ENCODE results near the gene SRGAP1.
"Not testable (repeated sequence)": the region's sequence is repeated elsewhere in the genome, so short reads cannot be mapped to it uniquely, and the experiment has no call there.

The SRGAP1 gene

GRCh38 chr12:63838411-63838810 lies 6.1 kb upstream of the SRGAP1 start:
- DNase-seq: no peak

GRCh38 chr12:63841011-63841410 lies 3.5 kb upstream of the SRGAP1 start:
- DNase-seq: no peak

- DNase-seq: no peak
These were observed 2.9 kb upstream of the SRGAP1 start for GRCh38 chr12:63841571-63841970.

GRCh38 chr12:63842750-63843149 lies 1.8 kb upstream of the SRGAP1 start:
- not testable (repeated sequence) for DNase-seq

GRCh38 chr12:63843254-63843720 lies 1.2 kb upstream of the SRGAP1 start:
- DNase-seq: no peak

GRCh38 chr12:63843721-63844390 lies 644 bp upstream of the SRGAP1 start:
- peak; percentile 90 for DNase-seq

- no peak for DNase-seq
These were observed 1.2 kb downstream of the SRGAP1 start for GRCh38 chr12:63845726-63846125.

- no peak for DNase-seq
These were observed 1.9 kb downstream of the SRGAP1 start for GRCh38 chr12:63846238-63846967.

- no peak for DNase-seq
These were observed 4.0 kb downstream of the SRGAP1 start for GRCh38 chr12:63848450-63848849.

- DNase-seq: no peak
These were observed 4.7 kb downstream of the SRGAP1 start for GRCh38 chr12:63849106-63849620.

GRCh38 chr12:63849641-63850040 lies 5.1 kb downstream of the SRGAP1 start:
- no peak for DNase-seq

GRCh38 chr12:63853978-63854377 lies 9.5 kb downstream of the SRGAP1 start:
- no peak for DNase-seq

- DNase-seq: no peak
These were observed 10.8 kb downstream of the SRGAP1 start for GRCh38 chr12:63855299-63855698.

- DNase-seq: no peak
These were observed 13.5 kb downstream of the SRGAP1 start for GRCh38 chr12:63857771-63858670.

GRCh38 chr12:63859880-63860279 lies 15.4 kb downstream of the SRGAP1 start:
- not testable (repeated sequence) for DNase-seq

GRCh38 chr12:63862187-63862968 lies 17.9 kb downstream of the SRGAP1 start:
- no peak for DNase-seq

- DNase-seq: no peak
These were observed 18.4 kb downstream of the SRGAP1 start for GRCh38 chr12:63862969-63863230.

- no peak for DNase-seq
These were observed 19.4 kb downstream of the SRGAP1 start for GRCh38 chr12:63863658-63864453.

GRCh38 chr12:63864454-63864706 lies 19.9 kb downstream of the SRGAP1 start:
- DNase-seq: no peak

- no peak for DNase-seq
These were observed 20.9 kb downstream of the SRGAP1 start for GRCh38 chr12:63865448-63865847.

GRCh38 chr12:63867053-63867452 lies 22.6 kb downstream of the SRGAP1 start:
- no peak for DNase-seq

GRCh38 chr12:63869656-63870055 lies 25.2 kb downstream of the SRGAP1 start:
- no peak for DNase-seq

Data from inflammatory macrophage treated with lipopolysaccharide for 4 hours (primary cell).